B cell (primary cell): Measurements from ENCODE around the gene SPRY4. TPM values are rescaled to one million over a fixed set of nuclear protein-coding genes. Genes with fewer than 3 reads are reported as not detected.

Experiments
- ATAC-seq: fragments of 200-7000 bp; cut with Tn5 transposase; one replicate; pipeline ENCODE4 v1.10.0; 2021; ENCODE audit warnings: low read depth, mild to moderate bottlenecking, moderate number of reproducible peaks, moderate library complexity
- CTCF ChIA-PET: fragments of 350-600 bp; sonication (Branson Sonifier 250); formaldehyde crosslinking; loops from one replicate; lab custom pipeline; 2021; ENCODE audit warnings: antibody characterized with exemption, inconsistent platforms; lab: Charles Lee
- POLR2A ChIA-PET: fragments of 350-600 bp; sonication (Branson Sonifier 250); formaldehyde crosslinking; loops from one replicate; lab custom pipeline; 2021; ENCODE audit warnings: antibody characterized with exemption; lab: Charles Lee
- DNase-seq: peaks from one replicate; pipeline ENCODE4 v3.0.0; 2013
- H2AFZ ChIP-seq: 2 replicates; pipeline ENCODE4 v1.6.1; 2012; ENCODE audit warnings: mild to moderate bottlenecking, low read depth, low read length; ENCODE audit not compliant: insufficient read depth, poor library complexity, severe bottlenecking
- H3K27ac ChIP-seq, 2 donors: 1 replicate in 1 of 2; 2 replicates in 1 of 2; pipeline ENCODE4 v1.5.1; 2012 to 2013; ENCODE audit warnings: low read length in 2 of 2, mild to moderate bottlenecking in 2 of 2, moderate library complexity in 1 of 2
- H3K27me3 ChIP-seq, 4 experiments: fragments of 200-600 bp in 1 of 4; sonication (generic) in 1 of 4; replicated peaks in 1 of 4; 1 replicate in 2 of 4; 2 replicates in 2 of 4; pipeline versions ENCODE4 v1.6.1 to v1.7.0; 2013 to 2016; ENCODE audit warnings: low read length in 3 of 4, mild to moderate bottlenecking in 2 of 4, mixed read lengths in 1 of 4, moderate library complexity in 1 of 4; ENCODE audit not compliant: insufficient read depth in 4 of 4, control insufficient read depth in 3 of 4; ENCODE audit errors: control extremely low read depth in 1 of 4
- H3K36me3 ChIP-seq, 2 experiments: replicated peaks in 1 of 2; 1 replicate in 1 of 2; 2 replicates in 1 of 2; pipeline versions ENCODE4 v1.6.1 to v1.7.1; 2013; ENCODE audit warnings: low read length in 1 of 2; ENCODE audit not compliant: insufficient read depth in 2 of 2, control insufficient read depth in 1 of 2; ENCODE audit errors: control extremely low read depth in 1 of 2, extremely low read depth in 1 of 2
- H3K4me1 ChIP-seq, 2 donors: fragments of 200-600 bp in 1 of 2; sonication (generic) in 1 of 2; 1 replicate in 1 of 2; 2 replicates in 1 of 2; pipeline versions ENCODE4 v1.5.1 to v1.6.1; 2013 to 2017; ENCODE audit warnings: low read length in 2 of 2; ENCODE audit not compliant: control insufficient read depth in 2 of 2, insufficient read depth in 2 of 2
- H3K4me2 ChIP-seq: replicated peaks from 2 replicates; pipeline ENCODE3; 2012; ENCODE audit warnings: mild to moderate bottlenecking, low read depth, low read length; ENCODE audit not compliant: poor library complexity, severe bottlenecking
- H3K4me3 ChIP-seq, 5 experiments: fragments of 200-600 bp in 1 of 5; sonication (generic) in 1 of 5; 1 replicate in 3 of 5; 2 replicates in 2 of 5; pipeline versions ENCODE4 v1.5.1 to v1.7.0; 2011 to 2016; ENCODE audit warnings: low read length in 4 of 5, mild to moderate bottlenecking in 4 of 5, low read depth in 2 of 5, control low read depth in 1 of 5, moderate library complexity in 1 of 5; ENCODE audit not compliant: insufficient read depth in 1 of 5; ENCODE audit errors: control extremely low read depth in 1 of 5, extremely low read depth in 1 of 5
- H3K79me2 ChIP-seq: fragments of 200-600 bp; sonication (generic); one replicate; pipeline ENCODE4 v1.6.0; 2016; ENCODE audit warnings: low read length; ENCODE audit not compliant: control insufficient read depth, insufficient read depth
- H3K9ac ChIP-seq: fragments of 200-600 bp; sonication (generic); 2 replicates; pipeline ENCODE4 v1.6.1; 2017; ENCODE audit warnings: mild to moderate bottlenecking, low read length, moderate library complexity
- H3K9me3 ChIP-seq, 3 donors: one replicate each; pipeline versions ENCODE4 v1.6.1 to v1.7.1; 2013; ENCODE audit warnings: low read length in 2 of 3; ENCODE audit not compliant: control insufficient read depth in 2 of 3, insufficient read depth in 1 of 3; ENCODE audit errors: control extremely low read depth in 1 of 3
- H4K20me1 ChIP-seq: 2 replicates; pipeline ENCODE4 v1.6.0; 2012; ENCODE audit warnings: mild to moderate bottlenecking, low read length; ENCODE audit not compliant: insufficient read depth, control insufficient read depth, poor library complexity, severe bottlenecking
- H3K27ac Mint-ChIP-seq: one replicate; pipeline ENCODE4 v1.8.0; 2021; ENCODE audit warnings: mixed read lengths
- H3K27me3 Mint-ChIP-seq: one replicate; pipeline ENCODE4 v1.8.0; 2021; ENCODE audit warnings: mixed read lengths
- H3K4me1 Mint-ChIP-seq: one replicate; pipeline ENCODE4 v1.8.0; 2021; ENCODE audit warnings: mixed read lengths
- H3K4me3 Mint-ChIP-seq: one replicate; pipeline ENCODE4 v1.8.0; 2021; ENCODE audit warnings: mixed read lengths
- H3K9me3 Mint-ChIP-seq: one replicate; pipeline ENCODE4 v1.8.0; 2022; ENCODE audit warnings: mixed read lengths; ENCODE audit not compliant: insufficient read depth
- EZH2 ChIP-seq: IDR thresholded peaks from 2 replicates; pipeline ENCODE4 v1.6.1; 2012; ENCODE audit warnings: borderline replicate concordance, low read depth, mild to moderate bottlenecking, moderate library complexity, low read length; ENCODE audit not compliant: insufficient read depth, poor library complexity, severe bottlenecking
- WGBS: methylation state at CpG from one replicate; pipeline ENCODE4 v1.1.5; 2013; ENCODE audit warnings: missing lambda C conversion rate; ENCODE audit not compliant: insufficient coverage; 5-methylcytosine and 5-hydroxymethylcytosine counted together
- intact Hi-C: fragments of 100-400 bp; cut with micrococcal nuclease; formaldehyde crosslinking; loops from one replicate; pipeline ENCODE4 v1.10.0; 2022
- polyA plus RNA-seq: library from polyadenylated mRNA; depleted of rRNA; stranded (reverse); fragments of >200 nt; gene quantifications from 2 replicates; pipeline ENCODE4 v1.2.3, GENCODE V29; 2012
- total RNA-seq, 2 donors: library from RNA; stranded (reverse); fragments of 120-200 nt in 1 of 2; gene quantifications; 1 replicate in 1 of 2; 2 replicates in 1 of 2; pipeline versions ENCODE4 v1.2.3 to v1.2.4, GENCODE V29; 2013 to 2022
- TF ChIP-seq, protein P1 (sequence below): fragments of 200-600 bp; IDR thresholded peaks from one replicate; pipeline ENCODE4 v1.8.0; 2022; ENCODE audit warnings: antibody characterized with exemption, mild to moderate bottlenecking

The SPRY4 gene
- total and polyA plus RNA-seq, 2 donors (not counting 1 experiment from before 2014, with no cell fraction given): 0.06 TPM; not detected in 1

DNA sequence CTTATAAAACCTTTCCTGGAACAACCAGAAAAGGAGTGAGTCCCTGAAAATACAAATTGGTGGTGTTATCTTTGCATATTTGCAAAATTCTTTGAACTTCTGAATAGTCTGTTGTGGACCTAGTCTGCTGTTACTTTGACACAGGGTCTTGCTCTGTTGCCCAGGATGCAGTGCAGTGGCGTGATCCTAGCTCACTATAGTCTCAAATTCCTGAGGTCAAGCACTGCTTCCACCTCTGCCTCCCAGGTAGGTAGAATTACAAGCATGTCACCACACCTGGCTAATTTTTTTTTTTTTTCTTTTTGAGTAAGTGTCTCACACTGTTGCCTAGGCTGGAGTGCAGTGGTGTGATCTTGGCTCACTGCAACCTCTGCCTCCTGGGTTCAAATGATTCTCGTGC is 43.7 kb upstream of the SPRY4 start:
- intact Hi-C loops: no loop called here
- Histone ChIP-seq H3K4me2 (no peak overlapping the region), H3K27me3 (peaks cover 0 to 22% (median 2%) of the 10 kb centered on the region in 4 experiments), H3K4me3 (no peak overlapping the region), H3K9me3 (peaks cover 0 to 3% (median 0%) of the 10 kb centered on the region in 3 donors), H3K36me3 (no peaks in the 10 kb centered on the region), H2AFZ (no peak overlapping the region), H3K27ac (no peak overlapping the region), H3K9ac (no peak overlapping the region), H4K20me1 (no peaks in the 10 kb centered on the region), H3K4me1 (peaks cover 13 to 14% of the 10 kb centered on the region in 2 donors), H3K79me2 (no peaks in the 10 kb centered on the region)
- ChIA-PET CTCF (interaction anchor here (1.1 kb wide), 1 partner anchor 11 kb away, joined by 4 read pairs; no protein-coding TSS in a partner anchor), POLR2A (no interaction called here)
- no peak for DNase-seq
- H3K4me1 Mint-ChIP-seq: peaks cover 17% of the 10 kb centered on the region
- H3K9me3 Mint-ChIP-seq: no peaks in the 10 kb centered on the region
- no peak for TF ChIP-seq EZH2
- TF ChIP-seq, protein P1, sequence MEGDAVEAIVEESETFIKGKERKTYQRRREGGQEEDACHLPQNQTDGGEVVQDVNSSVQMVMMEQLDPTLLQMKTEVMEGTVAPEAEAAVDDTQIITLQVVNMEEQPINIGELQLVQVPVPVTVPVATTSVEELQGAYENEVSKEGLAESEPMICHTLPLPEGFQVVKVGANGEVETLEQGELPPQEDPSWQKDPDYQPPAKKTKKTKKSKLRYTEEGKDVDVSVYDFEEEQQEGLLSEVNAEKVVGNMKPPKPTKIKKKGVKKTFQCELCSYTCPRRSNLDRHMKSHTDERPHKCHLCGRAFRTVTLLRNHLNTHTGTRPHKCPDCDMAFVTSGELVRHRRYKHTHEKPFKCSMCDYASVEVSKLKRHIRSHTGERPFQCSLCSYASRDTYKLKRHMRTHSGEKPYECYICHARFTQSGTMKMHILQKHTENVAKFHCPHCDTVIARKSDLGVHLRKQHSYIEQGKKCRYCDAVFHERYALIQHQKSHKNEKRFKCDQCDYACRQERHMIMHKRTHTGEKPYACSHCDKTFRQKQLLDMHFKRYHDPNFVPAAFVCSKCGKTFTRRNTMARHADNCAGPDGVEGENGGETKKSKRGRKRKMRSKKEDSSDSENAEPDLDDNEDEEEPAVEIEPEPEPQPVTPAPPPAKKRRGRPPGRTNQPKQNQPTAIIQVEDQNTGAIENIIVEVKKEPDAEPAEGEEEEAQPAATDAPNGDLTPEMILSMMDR: no peak
- no peak overlapping the region for H3K4me3 Mint-ChIP-seq
- no peak overlapping the region for H3K27ac Mint-ChIP-seq
- no peak for ATAC-seq
- WGBS: 89% methylated on average over 2 of the region's 2 CpGs
- H3K27me3 Mint-ChIP-seq: peaks cover 18% of the 10 kb centered on the region

DNA sequence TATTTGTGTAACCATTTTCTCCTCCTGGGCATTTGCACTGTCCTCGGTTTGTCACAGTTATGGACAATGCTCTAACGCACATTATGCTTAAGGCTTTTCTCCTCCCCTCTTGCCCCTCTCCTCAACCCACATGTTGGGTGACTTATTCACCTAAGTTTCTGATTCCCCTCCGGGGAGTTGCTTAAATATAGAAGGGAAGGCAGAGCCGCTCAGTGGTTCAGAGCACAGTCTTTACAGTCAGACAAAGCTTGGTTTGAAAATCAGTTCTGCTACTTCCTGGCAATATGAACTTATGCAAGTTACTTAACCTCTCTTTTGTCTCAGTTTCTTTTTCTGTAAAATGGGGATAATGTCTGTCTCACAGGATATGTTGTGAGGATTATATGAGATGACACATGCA is 41.2 kb upstream of the SPRY4 start:
- peaks cover 15% of the 10 kb centered on the region for H3K27me3 Mint-ChIP-seq
- no CpG with 5 or more reads among the region's 4 CpGs for whole genome bisulfite sequencing
- Histone ChIP-seq H3K4me2 (no peak overlapping the region), H3K27ac (no peak overlapping the region), H2AFZ (no peak overlapping the region), H3K9ac (no peak overlapping the region), H4K20me1 (no peaks in the 10 kb centered on the region), H3K79me2 (no peaks in the 10 kb centered on the region), H3K4me3 (no peak overlapping the region), H3K27me3 (peaks cover 0 to 22% (median 3%) of the 10 kb centered on the region in 4 experiments), H3K4me1 (peaks cover 15% of the 10 kb centered on the region in 2 donors), H3K36me3 (no peaks in the 10 kb centered on the region), H3K9me3 (peaks cover 0 to 6% (median 0%) of the 10 kb centered on the region in 3 donors)
- no peak for DNase-seq
- no peak overlapping the region for H3K27ac Mint-ChIP-seq
- H3K4me3 Mint-ChIP-seq: no peak overlapping the region
- ATAC-seq: no peak
- POLR2A ChIA-PET: no interaction called here
- intact Hi-C loops: no loop called here
- CTCF ChIA-PET: no interaction called here
- no peaks in the 10 kb centered on the region for H3K9me3 Mint-ChIP-seq
- TF ChIP-seq, protein P1: no peak
- no peak for TF ChIP-seq EZH2
- peaks cover 19% of the 10 kb centered on the region for H3K4me1 Mint-ChIP-seq
